IMR-90 (cell line): ENCODE results near the gene SF3A2. TPM values are rescaled to one million over a fixed set of nuclear protein-coding genes. Genes with fewer than 3 reads are reported as not detected.

Experiments
- ATAC-seq: fragments of 200-7000 bp; cut with Tn5 transposase; 2 replicates; pipeline ENCODE4 v1.9.1; 2020; ENCODE audit warnings: low read depth, mild to moderate bottlenecking, moderate library complexity
- BruUV-seq: library from RNA; stranded (reverse); fragments of 400-500 nt; replicated peaks from 2 replicates; lab custom pipeline; 2021; lab: Mats Ljungman, UMichigan
- CTCF ChIA-PET: fragments of 300-600 bp; formaldehyde crosslinking; extraction: SDS; loops from one replicate; lab custom pipeline; 2021; ENCODE audit warnings: antibody characterized with exemption; lab: Yijun Ruan, JAX
- POLR2A ChIA-PET: fragments of 300-600 bp; sonication (Branson Sonifier 250); formaldehyde crosslinking; loops from one replicate; lab custom pipeline; 2022; ENCODE audit warnings: antibody characterized with exemption; ENCODE audit not compliant: unreplicated experiment; lab: Charles Lee
- DNase-seq: peaks from one replicate; pipeline ENCODE4 v3.0.0; 2013
- H2AFZ ChIP-seq: replicated peaks from 2 replicates; pipeline ENCODE3; 2013; ENCODE audit warnings: low read length, mild to moderate bottlenecking; ENCODE audit not compliant: poor library complexity
- H2AK5ac ChIP-seq: 2 replicates; pipeline ENCODE4 v1.6.1; 2013; ENCODE audit warnings: low read depth, low read length, inconsistent platforms
- H2AK9ac ChIP-seq: replicated peaks from 2 replicates; pipeline ENCODE3; 2013; ENCODE audit warnings: mild to moderate bottlenecking, low read depth, low read length, moderate library complexity; ENCODE audit not compliant: poor library complexity
- H2BK120ac ChIP-seq: 2 replicates; pipeline ENCODE4 v1.6.1; 2013; ENCODE audit warnings: low read depth, low read length, inconsistent platforms
- H2BK15ac ChIP-seq: 3 replicates; pipeline ENCODE4 v1.6.1; 2013; ENCODE audit warnings: low read depth, low read length, inconsistent platforms
- H2BK20ac ChIP-seq: 2 replicates; pipeline ENCODE4 v1.6.1; 2013; ENCODE audit warnings: low read depth, mild to moderate bottlenecking, inconsistent platforms, low read length, moderate library complexity
- H2BK5ac ChIP-seq: 2 replicates; pipeline ENCODE4 v1.6.1; 2013; ENCODE audit warnings: mild to moderate bottlenecking, low read depth, low read length, inconsistent platforms; ENCODE audit not compliant: poor library complexity, severe bottlenecking
- H3K14ac ChIP-seq: replicated peaks from 2 replicates; pipeline ENCODE4 v1.6.1; 2013; ENCODE audit warnings: low read depth, low read length, inconsistent platforms
- H3K18ac ChIP-seq: 2 replicates; pipeline ENCODE4 v1.6.1; 2013; ENCODE audit warnings: low read depth, low read length, control low read depth
- H3K23ac ChIP-seq: 2 replicates; pipeline ENCODE4 v1.6.1; 2013; ENCODE audit warnings: low read depth, low read length, inconsistent platforms
- H3K27ac ChIP-seq: 2 replicates; pipeline ENCODE4 v1.5.1; 2013; ENCODE audit warnings: mild to moderate bottlenecking, control low read depth, low read length; ENCODE audit not compliant: insufficient read depth
- H3K27me3 ChIP-seq: 2 replicates; pipeline ENCODE4 v1.6.1; 2013; ENCODE audit warnings: low read length; ENCODE audit not compliant: control insufficient read depth, insufficient read depth
- H3K36me3 ChIP-seq: 2 replicates; pipeline ENCODE4 v1.6.1; 2013; ENCODE audit warnings: low read length, mixed read lengths; ENCODE audit not compliant: control insufficient read depth, insufficient read depth
- H3K4ac ChIP-seq: 2 replicates; pipeline ENCODE4 v1.6.1; 2013; ENCODE audit warnings: low read depth, low read length, inconsistent platforms
- H3K4me1 ChIP-seq: 2 replicates; pipeline ENCODE4 v1.6.1; 2013; ENCODE audit warnings: low read length, mixed read lengths; ENCODE audit not compliant: control insufficient read depth, insufficient read depth
- H3K4me2 ChIP-seq: 2 replicates; pipeline ENCODE4 v1.6.1; 2013; ENCODE audit warnings: low read depth, mild to moderate bottlenecking, control low read depth, low read length, moderate library complexity
- H3K4me3 ChIP-seq: 2 replicates; pipeline ENCODE4 v1.5.1; 2013; ENCODE audit warnings: low read depth, mild to moderate bottlenecking, control low read depth, low read length, moderate library complexity; ENCODE audit not compliant: insufficient read depth
- H3K56ac ChIP-seq: 2 replicates; pipeline ENCODE4 v1.6.1; 2013; ENCODE audit warnings: low read length, inconsistent platforms; ENCODE audit not compliant: insufficient read depth; ENCODE audit errors: extremely low read depth
- H3K79me1 ChIP-seq, 2 experiments: 2 replicates each; pipeline ENCODE4 v1.6.1; 2013; ENCODE audit warnings: low read length in 2 of 2, inconsistent platforms in 1 of 2, low read depth in 1 of 2
- H3K9ac ChIP-seq: 2 replicates; pipeline ENCODE4 v1.6.1; 2013; ENCODE audit warnings: low read depth, low read length, control low read depth
- H3K9me1 ChIP-seq: 2 replicates; pipeline ENCODE4 v1.6.1; 2013; ENCODE audit warnings: low read length, inconsistent platforms; ENCODE audit not compliant: insufficient read depth
- H3K9me3 ChIP-seq: 2 replicates; pipeline ENCODE4 v1.6.1; 2013; ENCODE audit warnings: low read length; ENCODE audit not compliant: control insufficient read depth, insufficient read depth
- H4K20me1 ChIP-seq: 2 replicates; pipeline ENCODE4 v1.6.1; 2013; ENCODE audit warnings: low read length, inconsistent platforms; ENCODE audit not compliant: insufficient read depth
- H4K5ac ChIP-seq: 2 replicates; pipeline ENCODE4 v1.6.1; 2013; ENCODE audit warnings: mild to moderate bottlenecking, low read depth, low read length, control low read depth
- H4K8ac ChIP-seq, 2 experiments: 2 replicates each; pipeline ENCODE4 v1.6.1; 2013; ENCODE audit warnings: low read depth in 2 of 2, low read length in 2 of 2, control low read depth in 1 of 2, inconsistent platforms in 1 of 2
- H4K91ac ChIP-seq: 2 replicates; pipeline ENCODE4 v1.6.1; 2013; ENCODE audit warnings: low read depth, low read length, inconsistent platforms; ENCODE audit not compliant: insufficient read depth
- MAZ ChIP-seq: IDR thresholded peaks from 2 replicates; pipeline ENCODE4 v1.6.1; 2012; ENCODE audit warnings: low read depth, mild to moderate bottlenecking, low read length, improper control_type of control experiment, moderate library complexity, borderline replicate concordance
- RFX5 ChIP-seq: IDR thresholded peaks from 2 replicates; pipeline ENCODE4 v1.8.0; 2012; ENCODE audit warnings: low read depth, mild to moderate bottlenecking, low read length, moderate library complexity
- SMC3 ChIP-seq: fragments of 150-350 bp; IDR thresholded peaks from 2 replicates; pipeline ENCODE4 v1.6.1; 2016; ENCODE audit warnings: low read depth, mild to moderate bottlenecking, antibody characterized with exemption, low read length, moderate library complexity
- WGBS, 2 experiments: methylation state at CpG; one replicate each; pipeline versions ENCODE4 v1.1.5 to v1.1.7; 2013; ENCODE audit warnings: missing lambda C conversion rate in 2 of 2; ENCODE audit not compliant: insufficient read length in 1 of 2; ENCODE audit errors: extremely low coverage in 2 of 2; 5-methylcytosine and 5-hydroxymethylcytosine counted together
- dilution Hi-C: fragments of 300-500 bp; cut with HindIII; formaldehyde crosslinking; loops from one replicate; pipeline ENCODE4 v1.14.3; 2018; ENCODE audit warnings: low sequenced_read_pairs; ENCODE audit not compliant: unreplicated experiment
- in situ Hi-C: fragments of 300-500 bp; cut with MboI; formaldehyde crosslinking; loops from 3 replicates; pipeline ENCODE4 v1.14.3; 2019; ENCODE audit warnings: low sequenced_read_pairs, inconsistent platforms, mixed read lengths
- intact Hi-C: fragments of 100-400 bp; cut with micrococcal nuclease; formaldehyde crosslinking; loops from 2 replicates; pipeline ENCODE4 v1.10.0; 2022
- polyA plus RNA-seq, 3 experiments: library from polyadenylated mRNA; depleted of rRNA; stranded (reverse); fragments of >200 nt; gene quantifications; 2 replicates each; pipeline ENCODE4 v1.2.3, GENCODE V29; 2012; ENCODE audit warnings: low replicate concordance in 1 of 3
- total RNA-seq: library from RNA; depleted of rRNA; stranded (reverse); fragments of >200 nt; gene quantifications from 2 replicates; pipeline ENCODE4 v1.2.3, GENCODE V29; 2012
- TF ChIP-seq, protein P1 (sequence below): conservative IDR thresholded peaks from 2 replicates; pipeline ENCODE4 v1.5.1; 2012; ENCODE audit warnings: mild to moderate bottlenecking, low read depth, low read length, improper control_type of control experiment

The SF3A2 gene
- total and polyA plus RNA-seq, 2 of the 4 experiments (the other 2 are of a cell fraction): 4.8 to 34.5 TPM

GRCh38 chr19:2221918-2222317 lies 14.7 kb upstream of the SF3A2 start:
- no peak for DNase-seq
- CTCF ChIA-PET: no interaction called here
- in situ Hi-C loops: no loop called here
- H2BK5ac ChIP-seq: no peak overlapping the region
- 89% methylated on average over 5 of the region's 20 CpGs; no CpG with 5 or more reads in 1 of the 2 experiments for WGBS, 2 experiments
- H3K56ac ChIP-seq: no peak overlapping the region
- no peak overlapping the region for H3K9ac ChIP-seq
- no peak for ATAC-seq
- H2AK9ac ChIP-seq: peak overlapping the region; percentile 65
- no peak overlapping the region for H3K18ac ChIP-seq
- dilution Hi-C loops: no loop called here
- no peaks in the 10 kb centered on the region for H3K4me1 ChIP-seq
- no peak overlapping the region for H2AK5ac ChIP-seq
- H3K9me3 ChIP-seq: no peaks in the 10 kb centered on the region
- H3K27ac ChIP-seq: no peak overlapping the region
- no peak overlapping the region for H3K14ac ChIP-seq
- H3K4me2 ChIP-seq: no peak overlapping the region
- H4K8ac ChIP-seq: no peak overlapping the region
- no peaks in the 10 kb centered on the region for H3K27me3 ChIP-seq
- intact Hi-C loops: no loop called here
- no peak overlapping the region for H4K91ac ChIP-seq
- no peak overlapping the region for H3K4me3 ChIP-seq
- TF ChIP-seq, protein P1, sequence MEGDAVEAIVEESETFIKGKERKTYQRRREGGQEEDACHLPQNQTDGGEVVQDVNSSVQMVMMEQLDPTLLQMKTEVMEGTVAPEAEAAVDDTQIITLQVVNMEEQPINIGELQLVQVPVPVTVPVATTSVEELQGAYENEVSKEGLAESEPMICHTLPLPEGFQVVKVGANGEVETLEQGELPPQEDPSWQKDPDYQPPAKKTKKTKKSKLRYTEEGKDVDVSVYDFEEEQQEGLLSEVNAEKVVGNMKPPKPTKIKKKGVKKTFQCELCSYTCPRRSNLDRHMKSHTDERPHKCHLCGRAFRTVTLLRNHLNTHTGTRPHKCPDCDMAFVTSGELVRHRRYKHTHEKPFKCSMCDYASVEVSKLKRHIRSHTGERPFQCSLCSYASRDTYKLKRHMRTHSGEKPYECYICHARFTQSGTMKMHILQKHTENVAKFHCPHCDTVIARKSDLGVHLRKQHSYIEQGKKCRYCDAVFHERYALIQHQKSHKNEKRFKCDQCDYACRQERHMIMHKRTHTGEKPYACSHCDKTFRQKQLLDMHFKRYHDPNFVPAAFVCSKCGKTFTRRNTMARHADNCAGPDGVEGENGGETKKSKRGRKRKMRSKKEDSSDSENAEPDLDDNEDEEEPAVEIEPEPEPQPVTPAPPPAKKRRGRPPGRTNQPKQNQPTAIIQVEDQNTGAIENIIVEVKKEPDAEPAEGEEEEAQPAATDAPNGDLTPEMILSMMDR: peak; percentile 28; the same call in 1 of the 2 replicates
- TF ChIP-seq SMC3 (peak; percentile 34), RFX5 (no peak), MAZ (no peak)
- no peak overlapping the region for H2BK20ac ChIP-seq
- H4K20me1 ChIP-seq: peaks cover 8% of the 10 kb centered on the region; the same call in 1 of the 2 replicates
- POLR2A ChIA-PET: no interaction called here
- H2BK120ac ChIP-seq: no peak overlapping the region
- H3K79me1 ChIP-seq: peaks cover 6 to 23% of the 10 kb centered on the region in 2 experiments; a peak in 3 of 4 replicates
- no peak overlapping the region for H3K4ac ChIP-seq
- H2AFZ ChIP-seq: no peak overlapping the region
- H4K5ac ChIP-seq: no peak overlapping the region
- H2BK15ac ChIP-seq: no peak overlapping the region
- H3K36me3 ChIP-seq: peaks cover 71% of the 10 kb centered on the region
- no TSS peak for BruUV-seq
- H3K23ac ChIP-seq: no peak overlapping the region
- H3K9me1 ChIP-seq: no peaks in the 10 kb centered on the region
